Dendritic cell treated with granulocyte-macrophage colony-stimulating factor and Interleukin-4, amounts not matched to agents 40 ng/mL and 50 ng/mL, for 4 days (primary cell): ENCODE results near the gene MAGEC3.

Experiments used
- H3K27ac Mint-ChIP-seq: one replicate; pipeline ENCODE4 v1.8.0; 2022; ENCODE audit warnings: mild to moderate bottlenecking, mixed read lengths
- H3K27me3 Mint-ChIP-seq: one replicate; pipeline ENCODE4 v1.8.0; 2022; ENCODE audit warnings: mild to moderate bottlenecking, mixed read lengths
- H3K36me3 Mint-ChIP-seq: one replicate; pipeline ENCODE4 v1.8.0; 2022; ENCODE audit warnings: low read depth, mixed read lengths
- H3K4me1 Mint-ChIP-seq: one replicate; pipeline ENCODE4 v1.8.0; 2022; ENCODE audit warnings: low read depth, mixed read lengths
- H3K4me3 Mint-ChIP-seq: one replicate; pipeline ENCODE4 v1.8.0; 2022; ENCODE audit warnings: mild to moderate bottlenecking, moderate library complexity, mixed read lengths
- H3K9me3 Mint-ChIP-seq: one replicate; pipeline ENCODE4 v1.8.0; 2022; ENCODE audit warnings: mixed read lengths
- intact Hi-C: fragments of 100-400 bp; cut with micrococcal nuclease; formaldehyde crosslinking; loops from one replicate; pipeline ENCODE4 v1.15.0; 2022

Gene MAGEC3

DNA sequence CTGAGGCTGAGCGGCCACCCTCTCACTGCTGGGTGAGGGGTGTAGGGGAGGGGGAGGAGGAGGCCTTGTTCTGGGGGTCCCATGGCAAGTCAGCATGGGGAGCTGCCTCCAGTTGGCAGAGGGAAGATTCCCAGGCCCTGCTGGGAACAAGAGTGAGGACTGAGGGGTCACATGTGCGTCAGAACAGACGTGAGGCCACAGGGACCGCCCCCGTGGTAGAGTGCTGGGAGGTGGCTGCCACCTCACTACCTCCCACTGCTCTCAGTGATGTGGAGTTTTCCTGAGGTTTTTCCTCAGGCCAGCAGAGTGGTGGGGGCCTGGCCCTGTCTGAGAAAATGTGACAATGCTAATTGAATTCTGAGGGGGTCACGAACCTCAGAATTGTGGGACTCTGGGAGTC is 66.1 kb downstream of the MAGEC3 start:
- no peaks in the 10 kb centered on the region for H3K36me3 Mint-ChIP-seq
- H3K4me3 Mint-ChIP-seq, result no peak overlapping the region
- H3K27ac Mint-ChIP-seq, result no peak overlapping the region
- intact Hi-C loops, result no loop called here
- H3K9me3 Mint-ChIP-seq, result peaks cover 22% of the 10 kb centered on the region
- no peaks in the 10 kb centered on the region for H3K27me3 Mint-ChIP-seq
- no peaks in the 10 kb centered on the region for H3K4me1 Mint-ChIP-seq

- no peaks in the 10 kb centered on the region for H3K4me1 Mint-ChIP-seq
These were observed 79.7 kb downstream of the MAGEC3 start for GRCh38 chrX:141917801-141918200.

DNA sequence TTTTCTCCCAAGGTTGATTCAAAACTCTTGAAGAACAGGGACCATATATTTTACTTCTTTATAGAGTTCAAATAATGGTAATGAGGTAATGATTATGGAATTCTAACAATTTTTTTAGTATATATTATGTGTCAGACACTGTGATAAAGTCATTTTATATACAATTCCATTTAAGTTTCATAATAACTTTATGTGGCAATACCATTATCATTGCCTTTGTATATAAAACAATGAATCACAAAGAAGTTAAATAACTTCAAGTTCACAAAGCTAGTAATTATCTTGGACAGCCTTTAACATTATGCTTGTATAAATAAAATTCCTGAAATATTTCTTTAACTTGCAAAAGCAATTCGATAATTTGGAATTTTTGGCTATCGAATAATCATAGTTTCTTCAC is 86.2 kb downstream of the MAGEC3 start:
- Mint-ChIP-seq H3K9me3 (no peaks in the 10 kb centered on the region), H3K4me1 (no peaks in the 10 kb centered on the region), H3K36me3 (no peaks in the 10 kb centered on the region), H3K27me3 (no peaks in the 10 kb centered on the region), H3K27ac (no peak overlapping the region), H3K4me3 (no peak overlapping the region)
- intact Hi-C loops, result no loop called here

More at GRCh38 chrX:141917801-141918200, 79.7 kb downstream of the MAGEC3 start:
- Mint-ChIP-seq H3K36me3 (no peaks in the 10 kb centered on the region), H3K27ac (no peak overlapping the region), H3K4me3 (no peak overlapping the region), H3K27me3 (no peaks in the 10 kb centered on the region), H3K9me3 (no peaks in the 10 kb centered on the region)
- intact Hi-C loops, result no loop called here

DNA sequence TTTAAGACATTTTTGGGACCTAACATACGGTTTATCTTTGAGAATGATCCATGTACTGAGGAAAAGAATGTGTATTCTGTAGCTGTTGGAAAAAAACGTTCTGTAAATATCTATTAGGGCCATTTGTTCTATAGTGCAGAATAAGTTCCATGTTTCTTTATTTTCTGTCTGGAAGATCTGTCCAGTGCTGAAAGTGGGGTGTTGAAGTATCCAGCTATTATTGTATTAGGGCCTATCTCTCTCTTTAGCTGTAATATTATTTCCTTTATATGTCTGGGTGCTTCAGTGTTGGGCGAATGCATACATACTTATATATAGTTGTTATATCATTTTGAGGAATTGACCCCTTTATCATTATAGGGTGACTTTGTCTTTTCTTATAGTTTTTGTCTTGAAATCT is 90.3 kb downstream of the MAGEC3 start:
- intact Hi-C loops, result no loop called here
- no peaks in the 10 kb centered on the region for H3K9me3 Mint-ChIP-seq
- H3K4me3 Mint-ChIP-seq, result no peak overlapping the region
- no peaks in the 10 kb centered on the region for H3K27me3 Mint-ChIP-seq
- H3K36me3 Mint-ChIP-seq, result no peaks in the 10 kb centered on the region
- no peaks in the 10 kb centered on the region for H3K4me1 Mint-ChIP-seq
- H3K27ac Mint-ChIP-seq, result no peak overlapping the region

DNA sequence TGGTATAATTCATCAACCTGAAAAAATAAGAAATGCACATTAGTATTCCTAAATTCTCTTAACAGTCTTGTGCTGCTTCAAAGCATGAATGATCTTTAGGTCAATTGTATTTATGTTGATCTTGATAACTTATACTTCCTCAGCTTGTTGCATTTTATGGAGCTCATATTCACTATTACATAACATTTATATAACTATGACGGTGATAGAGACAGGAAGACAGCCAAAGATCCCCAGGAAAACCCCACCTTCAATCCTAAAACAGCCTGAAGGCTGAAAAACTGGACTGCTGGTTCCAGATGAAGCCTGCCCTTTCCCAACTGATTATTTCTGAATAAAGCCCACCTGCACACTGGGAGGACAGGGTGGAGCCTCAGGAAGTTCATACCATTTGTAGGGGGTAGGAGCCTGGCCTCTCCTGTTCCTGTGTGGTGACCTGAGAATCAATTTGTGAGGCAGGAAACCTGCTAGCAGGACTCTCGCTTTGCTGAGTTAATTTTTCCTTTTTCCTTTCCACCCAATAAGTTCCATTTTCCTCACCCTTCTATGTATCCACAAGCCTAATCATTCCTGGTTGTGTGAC is 96.0 kb downstream of the MAGEC3 start:
- Mint-ChIP-seq H3K27me3 (no peaks in the 10 kb centered on the region), H3K4me1 (no peaks in the 10 kb centered on the region), H3K27ac (no peak overlapping the region), H3K9me3 (no peaks in the 10 kb centered on the region), H3K36me3 (no peaks in the 10 kb centered on the region), H3K4me3 (no peak overlapping the region)
- intact Hi-C loops, result no loop called here

DNA sequence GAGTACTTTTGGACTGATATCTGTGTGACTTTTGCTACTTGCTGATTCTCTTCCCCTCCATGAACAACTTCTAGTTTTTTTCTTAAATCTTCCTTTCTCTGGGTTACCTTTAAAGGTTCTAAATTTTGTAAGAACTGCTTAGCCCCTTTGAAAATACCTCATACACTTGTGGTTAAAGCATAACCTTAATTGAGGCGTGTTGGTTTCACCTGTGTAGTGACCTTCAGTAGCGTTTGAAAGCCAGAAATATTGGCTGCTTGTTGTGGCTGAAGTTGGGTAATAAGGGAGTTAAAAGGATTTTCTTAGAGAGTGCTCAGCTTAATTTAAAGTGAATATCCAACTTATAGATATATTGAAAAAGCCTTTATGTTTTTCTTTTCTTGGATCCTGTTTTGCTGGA is 97.5 kb downstream of the MAGEC3 start:
- Mint-ChIP-seq H3K4me1 (no peaks in the 10 kb centered on the region), H3K36me3 (no peaks in the 10 kb centered on the region), H3K27me3 (no peaks in the 10 kb centered on the region), H3K4me3 (no peak overlapping the region), H3K27ac (no peak overlapping the region), H3K9me3 (no peaks in the 10 kb centered on the region)
- intact Hi-C loops, result no loop called here

DNA sequence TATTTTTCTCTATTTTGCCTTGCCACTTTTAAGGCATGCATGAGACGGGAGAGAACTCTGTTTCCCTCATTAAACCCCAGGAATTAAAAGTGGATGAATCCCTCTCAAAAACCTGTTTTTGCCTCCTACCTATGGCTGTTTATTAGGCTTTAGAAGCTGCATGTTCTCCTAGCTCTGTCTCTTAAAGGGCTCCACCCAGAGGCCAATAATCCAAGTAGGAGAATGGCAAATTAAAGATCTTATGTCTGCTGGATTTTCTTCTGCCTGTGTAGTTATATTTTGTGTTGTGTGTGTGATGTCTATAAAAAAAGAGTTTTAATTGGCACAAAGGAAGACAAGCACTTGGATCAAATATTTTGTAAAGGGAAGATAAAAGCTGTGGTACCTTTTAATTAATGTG is 98.0 kb downstream of the MAGEC3 start:
- Mint-ChIP-seq H3K4me1 (no peaks in the 10 kb centered on the region), H3K27me3 (no peaks in the 10 kb centered on the region), H3K27ac (no peak overlapping the region), H3K36me3 (no peaks in the 10 kb centered on the region), H3K9me3 (no peaks in the 10 kb centered on the region), H3K4me3 (no peak overlapping the region)
- intact Hi-C loops, result no loop called here

DNA sequence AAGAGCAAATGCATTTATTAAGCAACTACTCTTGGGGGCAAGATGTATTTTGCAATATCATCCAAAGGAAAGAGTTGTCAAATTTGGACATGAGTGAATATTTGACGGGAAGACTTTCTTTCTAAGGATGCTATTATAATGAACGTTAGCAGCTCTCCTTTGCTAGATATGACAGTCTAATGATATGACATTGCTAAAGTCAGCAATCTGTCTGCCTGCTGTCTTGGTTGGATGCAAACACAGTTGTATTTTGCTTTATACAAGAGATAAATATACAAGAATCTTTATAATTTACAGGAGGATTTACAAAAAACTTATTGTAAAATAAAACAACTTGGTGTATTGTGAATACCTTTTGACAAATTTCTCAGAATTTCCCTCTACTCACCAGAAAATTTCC is 103.1 kb downstream of the MAGEC3 start:
- Mint-ChIP-seq H3K27me3 (no peaks in the 10 kb centered on the region), H3K27ac (no peak overlapping the region), H3K4me3 (no peak overlapping the region), H3K4me1 (no peaks in the 10 kb centered on the region), H3K36me3 (no peaks in the 10 kb centered on the region), H3K9me3 (no peaks in the 10 kb centered on the region)
- intact Hi-C loops, result no loop called here

DNA sequence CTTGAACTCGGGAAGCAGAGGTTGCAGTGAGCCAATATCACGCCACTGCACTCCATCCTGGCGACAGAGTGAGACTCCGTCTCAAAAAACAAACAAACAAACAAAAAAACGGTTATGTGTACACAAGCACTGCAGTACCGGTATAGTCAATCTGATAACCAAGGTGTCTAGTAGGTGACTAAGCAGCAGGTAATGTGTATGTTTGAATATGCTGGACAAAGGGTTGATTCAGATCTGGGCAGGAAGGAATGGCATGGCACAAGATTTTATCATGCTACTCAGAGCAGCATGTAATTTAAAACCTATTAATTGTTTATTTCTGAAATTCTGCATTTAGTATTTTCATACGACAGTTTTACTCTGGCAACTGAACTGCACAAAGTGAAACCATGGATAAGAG is 107.3 kb downstream of the MAGEC3 start:
- Mint-ChIP-seq H3K4me1 (no peaks in the 10 kb centered on the region), H3K36me3 (no peaks in the 10 kb centered on the region), H3K9me3 (no peaks in the 10 kb centered on the region), H3K27me3 (no peaks in the 10 kb centered on the region), H3K4me3 (no peak overlapping the region), H3K27ac (no peak overlapping the region)
- intact Hi-C loops, result no loop called here

DNA sequence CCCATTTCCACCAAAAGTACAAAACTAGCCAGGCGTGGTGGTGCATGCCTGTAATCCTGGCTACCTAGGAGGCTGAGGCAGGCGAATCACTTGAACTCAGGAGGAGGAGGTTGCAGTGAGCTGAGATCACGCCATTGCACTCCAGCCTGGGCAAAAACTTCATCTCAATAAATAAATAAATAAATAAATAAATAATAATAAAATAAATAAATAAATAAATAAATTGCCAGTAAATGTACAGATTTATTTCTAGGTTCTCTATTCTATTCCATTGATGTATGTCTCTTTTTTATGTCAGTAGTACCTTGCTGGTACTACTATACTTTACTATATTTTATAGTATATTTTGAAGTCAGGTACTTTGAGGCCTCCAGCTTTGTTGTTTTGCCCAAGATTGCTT is 109.2 kb downstream of the MAGEC3 start:
- intact Hi-C loops, result no loop called here
- Mint-ChIP-seq H3K36me3 (no peaks in the 10 kb centered on the region), H3K4me3 (no peak overlapping the region), H3K9me3 (peaks cover 10% of the 10 kb centered on the region), H3K27me3 (no peaks in the 10 kb centered on the region), H3K27ac (no peak overlapping the region), H3K4me1 (no peaks in the 10 kb centered on the region)
